ENCODE measurements around the gene FES.

FES gene

GRCh38 chr15:90933301-90933700 lies 49.0 kb downstream of the FES start:
- DNase-seq: no peak

- peak; percentile 93 for DNase-seq
Measured at GRCh38 chr15:90934256-90934948, 50.1 kb downstream of the FES start.

- DNase-seq: peak; percentile 98
Measured at GRCh38 chr15:90934949-90935751, 50.8 kb downstream of the FES start, which contains the start of gene UNC45A. TSS of gene UNC45A (plus strand) at chr15:90935285. CDS start at chr15:90935325, 40 bp downstream.

DNA sequence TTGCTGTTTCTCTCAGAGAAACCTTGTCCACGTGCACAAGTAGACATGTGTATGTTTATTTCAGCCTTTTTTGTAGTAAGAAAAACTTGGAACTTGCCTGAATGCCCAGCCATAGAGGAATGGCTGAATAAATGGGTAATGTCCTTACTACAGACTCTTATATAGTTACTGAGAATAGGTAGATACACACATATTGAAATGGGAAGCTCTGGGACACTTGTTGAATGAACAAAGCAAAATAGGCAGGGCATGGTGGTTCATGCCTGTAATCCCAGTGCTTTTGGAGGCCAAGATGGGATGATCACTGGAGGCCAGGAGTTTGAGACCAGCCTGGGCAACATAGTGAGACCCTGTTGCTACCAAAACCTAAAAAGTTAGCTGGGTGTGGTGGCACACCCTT lies 52.5 kb downstream of the FES start:
- no peak for DNase-seq

DNA sequence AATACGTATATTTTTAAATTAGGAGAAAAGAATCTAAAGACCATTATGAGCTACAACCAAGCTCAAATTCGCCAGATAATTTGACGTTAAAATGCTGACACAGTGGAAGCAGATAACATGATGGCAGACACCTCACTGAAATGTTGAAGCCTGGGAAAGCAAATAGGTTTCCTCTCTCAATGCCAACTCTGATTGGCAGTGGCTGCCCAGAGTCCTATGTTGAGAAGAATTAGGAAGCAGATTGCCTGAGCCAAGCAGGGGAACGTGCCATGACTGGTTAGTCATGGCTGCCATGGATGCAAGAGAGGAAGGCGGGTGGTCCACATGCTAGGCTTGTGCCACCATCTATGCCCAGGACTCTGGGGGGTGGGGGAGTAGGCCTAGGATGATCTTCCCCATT lies 54.0 kb downstream of the FES start:
- no peak for DNase-seq

DNA sequence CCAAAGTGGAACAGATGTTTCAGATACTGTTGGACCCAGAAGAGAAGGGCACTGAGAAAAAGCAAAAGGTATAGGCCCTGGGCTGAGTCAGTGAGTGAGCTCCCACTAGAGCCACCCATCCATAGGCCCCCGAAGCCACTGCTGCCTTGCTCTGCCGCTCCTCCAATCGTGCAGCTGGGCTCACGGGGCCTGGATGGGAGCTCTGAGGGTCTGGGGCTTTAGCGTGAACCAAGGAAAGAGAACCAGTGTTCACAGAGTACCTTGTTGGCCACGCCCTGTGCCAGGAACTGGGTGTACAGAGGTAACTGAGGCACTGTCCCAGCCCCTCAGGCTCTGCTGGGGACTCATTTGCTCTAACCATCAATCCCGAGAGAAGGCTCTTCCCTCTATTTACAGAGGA lies 55.5 kb downstream of the FES start:
- no peak for DNase-seq

GRCh38 chr15:90941038-90941437 lies 56.7 kb downstream of the FES start:
- no peak for DNase-seq

DNA sequence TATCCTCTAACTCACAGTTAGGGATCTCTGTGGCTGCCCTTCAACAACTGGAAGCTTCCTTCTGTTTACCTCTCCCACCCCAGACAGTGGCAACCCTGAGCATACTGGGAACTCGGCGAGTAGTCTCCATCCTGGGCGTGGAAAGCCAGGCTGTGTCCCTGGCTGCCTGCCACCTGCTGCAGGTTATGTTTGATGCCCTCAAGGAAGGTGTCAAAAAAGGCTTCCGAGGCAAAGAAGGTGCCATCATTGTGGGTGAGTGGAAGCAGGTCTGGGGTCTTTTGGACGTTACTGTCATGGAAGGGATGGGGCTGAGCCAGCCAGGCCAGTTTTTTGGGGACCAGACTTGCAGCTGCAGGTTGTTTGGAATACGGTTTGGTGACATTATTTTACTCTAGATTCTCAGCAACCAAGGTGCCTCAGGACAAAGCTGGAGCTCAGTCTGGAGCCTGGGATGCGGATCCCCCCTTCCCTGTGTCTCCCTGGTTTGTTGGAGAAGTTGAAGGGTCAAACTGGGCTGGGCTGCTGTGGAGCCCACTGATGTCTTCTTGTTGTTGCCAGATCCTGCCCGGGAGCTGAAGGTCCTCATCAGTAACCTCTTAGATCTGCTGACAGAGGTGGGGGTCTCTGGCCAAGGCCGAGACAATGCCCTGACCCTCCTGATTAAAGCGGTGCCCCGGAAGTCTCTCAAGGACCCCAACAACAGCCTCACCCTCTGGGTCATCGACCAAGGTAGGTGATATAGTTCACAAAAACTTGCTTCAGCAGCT lies 58.2 kb downstream of the FES start:
- no peak for DNase-seq

GRCh38 chr15:90945091-90945490 lies 60.8 kb downstream of the FES start:
- no peak for DNase-seq
